ENCODE data around the gene CELF5. TPM values are rescaled to one million over a fixed set of nuclear protein-coding genes. Genes with fewer than 3 reads are reported as not detected.
"Not testable (repeated sequence)": the region's sequence is repeated elsewhere in the genome, so short reads cannot be mapped to it uniquely, and the experiment has no call there.

The CELF5 gene
- total and polyA plus RNA-seq, 9 donors = 0.09 to 1.6 (median 0.69) TPM

- Histone ChIP-seq H3K27me3 (ENCODE audit: control insufficient read depth, insufficient read depth, low read length) (peaks cover 14% of the 10 kb centered on the region), H3K4me1 (ENCODE audit: control insufficient read depth, insufficient read depth, low read length) (no peaks in the 10 kb centered on the region), H3K4me3 (ENCODE audit: low read length) (no peak overlapping the region), H3K27ac (ENCODE audit: low read length) (no peak overlapping the region), H3K36me3 (ENCODE audit: control insufficient read depth, insufficient read depth, low read length) (no peaks in the 10 kb centered on the region), H3K9me3 (replicated peaks; ENCODE audit: control insufficient read depth, low read depth, low read length) (no peaks in the 10 kb centered on the region)
- no peak for DNase-seq
- 64% methylated on average over 5 of the region's 5 CpGs for WGBS (ENCODE audit: insufficient coverage)
These were observed 67.2 kb downstream of the CELF5 start for GRCh38 chr19:3291644-3292043.

DNA sequence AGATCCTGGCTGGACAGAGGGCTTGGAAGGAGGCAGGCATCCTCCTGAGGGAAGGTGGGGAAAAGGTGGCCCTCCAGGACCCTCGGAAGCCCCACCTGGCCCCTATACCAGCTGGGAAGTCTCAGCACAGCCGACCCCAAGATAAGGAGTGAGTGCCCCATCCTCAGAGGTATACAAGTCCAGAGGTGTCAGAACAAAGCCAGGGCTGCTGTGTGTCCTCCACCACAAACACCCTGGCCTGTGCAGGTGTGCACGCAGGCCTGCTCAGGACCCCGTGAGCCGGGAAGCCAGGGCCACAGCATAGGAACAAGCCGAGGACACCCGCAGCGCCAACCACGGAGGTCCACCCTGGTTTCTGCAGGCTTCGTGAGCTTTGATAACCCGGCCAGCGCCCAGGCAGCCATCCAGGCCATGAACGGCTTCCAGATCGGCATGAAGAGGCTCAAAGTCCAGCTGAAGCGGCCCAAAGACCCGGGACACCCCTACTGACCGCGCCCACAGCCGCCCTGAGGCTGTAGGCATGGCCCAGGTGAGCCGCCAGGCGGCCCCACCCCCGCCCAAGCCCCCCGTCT is 68.6 kb downstream of the CELF5 start:
- DNase-seq = no peak
- Histone ChIP-seq H3K4me3 (ENCODE audit: low read length) (no peak overlapping the region), H3K9me3 (replicated peaks; ENCODE audit: control insufficient read depth, low read depth, low read length) (no peaks in the 10 kb centered on the region), H3K4me1 (ENCODE audit: control insufficient read depth, insufficient read depth, low read length) (no peaks in the 10 kb centered on the region), H3K27ac (ENCODE audit: low read length) (no peak overlapping the region), H3K36me3 (ENCODE audit: control insufficient read depth, insufficient read depth, low read length) (no peaks in the 10 kb centered on the region), H3K27me3 (ENCODE audit: control insufficient read depth, insufficient read depth, low read length) (peaks cover 14% of the 10 kb centered on the region)
- WGBS (ENCODE audit: insufficient coverage) = 85% methylated on average over 17 of the region's 23 CpGs

GRCh38 chr19:3293560-3293959 is 69.1 kb downstream of the CELF5 start:
- Histone ChIP-seq H3K27me3 (ENCODE audit: control insufficient read depth, insufficient read depth, low read length) (peaks cover 14% of the 10 kb centered on the region), H3K9me3 (replicated peaks; ENCODE audit: control insufficient read depth, low read depth, low read length) (no peaks in the 10 kb centered on the region), H3K36me3 (ENCODE audit: control insufficient read depth, insufficient read depth, low read length) (no peaks in the 10 kb centered on the region), H3K4me1 (ENCODE audit: control insufficient read depth, insufficient read depth, low read length) (no peaks in the 10 kb centered on the region), H3K27ac (ENCODE audit: low read length) (no peak overlapping the region), H3K4me3 (ENCODE audit: low read length) (no peak overlapping the region)
- WGBS (ENCODE audit: insufficient coverage) = 86% methylated on average over 4 of the region's 9 CpGs
- no peak for DNase-seq

DNA sequence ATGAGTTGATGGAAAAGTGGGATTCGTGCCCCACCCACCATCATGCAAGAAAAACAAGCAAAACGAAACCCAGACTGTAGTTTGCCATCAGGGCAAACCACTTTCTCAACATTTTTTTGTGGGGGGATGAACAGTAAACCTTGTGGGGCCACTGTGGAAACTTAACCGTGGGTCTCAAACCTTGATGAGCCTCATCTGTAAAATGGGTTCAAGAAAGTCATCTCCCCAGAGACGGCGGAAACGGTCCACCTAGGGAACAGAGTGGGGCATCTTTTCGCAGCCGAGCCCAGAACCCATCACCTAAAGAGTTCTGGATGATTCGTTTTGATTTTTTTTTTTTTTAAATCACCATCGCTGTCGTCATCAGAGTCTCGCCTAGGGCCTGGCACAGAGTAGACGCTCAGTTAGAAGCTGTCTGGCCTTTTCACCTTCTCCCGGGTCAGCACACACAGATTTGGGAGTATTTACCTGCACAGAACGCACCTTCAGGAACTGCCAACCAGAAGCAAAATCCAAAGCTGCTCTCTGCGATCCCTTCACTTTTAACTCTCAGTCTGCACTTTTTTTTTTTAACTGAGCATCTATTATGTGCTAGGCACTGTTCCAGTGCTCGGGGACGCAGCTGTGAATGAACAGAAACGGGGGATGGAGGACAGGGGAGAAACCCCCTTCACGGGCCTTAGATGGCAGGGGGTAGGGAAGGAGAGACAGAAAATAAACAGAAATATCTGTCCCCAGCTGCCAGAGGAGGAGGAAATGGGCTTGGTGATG is 69.8 kb downstream of the CELF5 start:
- 80% methylated on average over 17 of the region's 20 CpGs for WGBS (ENCODE audit: insufficient coverage)
- Histone ChIP-seq H3K27ac (ENCODE audit: low read length) (no peak overlapping the region), H3K27me3 (ENCODE audit: control insufficient read depth, insufficient read depth, low read length) (peaks cover 16% of the 10 kb centered on the region), H3K36me3 (ENCODE audit: control insufficient read depth, insufficient read depth, low read length) (no peaks in the 10 kb centered on the region), H3K9me3 (replicated peaks; ENCODE audit: control insufficient read depth, low read depth, low read length) (no peaks in the 10 kb centered on the region), H3K4me1 (ENCODE audit: control insufficient read depth, insufficient read depth, low read length) (no peaks in the 10 kb centered on the region), H3K4me3 (ENCODE audit: low read length) (no peak overlapping the region)
- DNase-seq = no peak

DNA sequence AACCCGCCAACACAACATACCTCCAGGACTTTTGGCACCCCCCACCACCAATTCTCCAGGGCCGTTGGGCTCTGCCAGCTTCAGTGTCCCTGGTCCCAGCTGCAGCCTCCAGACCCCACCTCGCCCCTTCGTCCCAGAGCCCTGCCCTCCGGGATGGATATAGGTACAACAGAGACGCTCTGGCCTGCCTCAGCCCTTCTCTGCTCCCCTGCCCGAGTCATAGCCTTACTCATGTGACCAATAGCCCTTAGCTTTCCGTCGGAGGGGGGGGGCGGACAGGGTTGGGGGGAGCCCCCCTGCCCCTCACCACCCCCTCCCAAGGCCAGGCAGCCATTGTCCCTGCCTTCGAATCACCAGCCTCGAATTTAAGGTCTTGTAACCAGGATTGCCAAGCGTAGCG is 71.1 kb downstream of the CELF5 start:
- Histone ChIP-seq H3K4me1 (ENCODE audit: control insufficient read depth, insufficient read depth, low read length) (no peaks in the 10 kb centered on the region), H3K27me3 (ENCODE audit: control insufficient read depth, insufficient read depth, low read length) (peaks cover 10% of the 10 kb centered on the region), H3K4me3 (ENCODE audit: low read length) (no peak overlapping the region), H3K9me3 (replicated peaks; ENCODE audit: control insufficient read depth, low read depth, low read length) (no peaks in the 10 kb centered on the region), H3K27ac (ENCODE audit: low read length) (no peak overlapping the region), H3K36me3 (ENCODE audit: control insufficient read depth, insufficient read depth, low read length) (no peaks in the 10 kb centered on the region)
- 70% methylated on average over 3 of the region's 14 CpGs for WGBS (ENCODE audit: insufficient coverage)
- DNase-seq = no peak

- no CpG with 5 or more reads among the region's 9 CpGs for WGBS (ENCODE audit: insufficient coverage)
- peaks cover 7% of the 10 kb centered on the region for H3K27me3 ChIP-seq (ENCODE audit: control insufficient read depth, insufficient read depth, low read length)
These were observed 71.6 kb downstream of the CELF5 start for GRCh38 chr19:3296034-3296433.

GRCh38 chr19:3296446-3296845 is 72.0 kb downstream of the CELF5 start:
- Histone ChIP-seq H3K9me3 (replicated peaks; ENCODE audit: control insufficient read depth, low read depth, low read length) (no peaks in the 10 kb centered on the region), H3K4me1 (ENCODE audit: control insufficient read depth, insufficient read depth, low read length) (no peaks in the 10 kb centered on the region), H3K4me3 (ENCODE audit: low read length) (no peak overlapping the region), H3K27me3 (ENCODE audit: control insufficient read depth, insufficient read depth, low read length) (peaks cover 7% of the 10 kb centered on the region), H3K27ac (ENCODE audit: low read length) (no peak overlapping the region), H3K36me3 (ENCODE audit: control insufficient read depth, insufficient read depth, low read length) (no peaks in the 10 kb centered on the region)
- WGBS (ENCODE audit: insufficient coverage) = 90% methylated on average over 9 of the region's 19 CpGs
- DNase-seq = no peak

More at GRCh38 chr19:3296034-3296433, 71.6 kb downstream of the CELF5 start:
- H3K4me3 ChIP-seq (ENCODE audit: low read length) = no peak overlapping the region
- no peaks in the 10 kb centered on the region for H3K36me3 ChIP-seq (ENCODE audit: control insufficient read depth, insufficient read depth, low read length)
- no peak for DNase-seq
- H3K4me1 ChIP-seq (ENCODE audit: control insufficient read depth, insufficient read depth, low read length) = no peaks in the 10 kb centered on the region
- H3K27ac ChIP-seq (ENCODE audit: low read length) = no peak overlapping the region
- H3K9me3 ChIP-seq (replicated peaks; ENCODE audit: control insufficient read depth, low read depth, low read length) = no peaks in the 10 kb centered on the region

DNA sequence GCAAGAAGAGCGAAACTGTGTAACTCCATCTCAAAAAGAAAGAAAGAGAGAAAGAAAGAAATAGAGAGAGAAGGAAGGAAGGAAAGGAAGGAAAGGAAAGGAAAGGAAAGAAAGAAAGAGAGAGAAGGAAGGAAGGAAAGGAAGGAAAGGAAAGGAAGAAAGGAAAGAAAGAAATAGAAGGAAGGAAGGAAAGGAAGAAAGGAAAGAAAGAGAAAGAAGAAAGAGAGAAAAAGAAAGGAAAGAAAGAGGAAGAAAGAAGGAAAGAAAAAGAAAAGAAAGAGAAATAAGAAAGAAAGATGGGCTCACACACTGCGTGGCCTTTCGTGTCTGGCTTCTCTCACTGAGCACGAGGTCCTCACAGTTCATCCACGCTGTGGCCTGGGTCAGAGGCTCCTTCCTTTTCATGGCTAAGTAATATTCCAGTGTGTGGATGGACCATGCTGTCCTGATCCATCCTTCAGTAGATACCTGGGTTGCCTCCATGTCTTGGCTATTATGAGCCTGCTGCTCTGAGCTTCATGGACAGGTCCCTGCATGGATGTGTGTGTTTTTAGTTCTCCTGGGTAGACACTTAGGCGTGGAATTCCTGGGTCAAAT is 74.5 kb downstream of the CELF5 start:
- H3K9me3 ChIP-seq (replicated peaks; ENCODE audit: control insufficient read depth, low read depth, low read length) = peaks cover 6% of the 10 kb centered on the region
- 79% methylated on average over 5 of the region's 6 CpGs for WGBS (ENCODE audit: insufficient coverage)
- H3K4me1 ChIP-seq (ENCODE audit: control insufficient read depth, insufficient read depth, low read length) = no peaks in the 10 kb centered on the region
- no peak overlapping the region for H3K4me3 ChIP-seq (ENCODE audit: low read length)
- no peak overlapping the region for H3K27ac ChIP-seq (ENCODE audit: low read length)
- peaks cover 8% of the 10 kb centered on the region for H3K27me3 ChIP-seq (ENCODE audit: control insufficient read depth, insufficient read depth, low read length)
- no peak for DNase-seq
- no peaks in the 10 kb centered on the region for H3K36me3 ChIP-seq (ENCODE audit: control insufficient read depth, insufficient read depth, low read length)

GRCh38 chr19:3300566-3300965 is 76.1 kb downstream of the CELF5 start:
- H3K4me3 ChIP-seq (ENCODE audit: low read length); H3K9me3 ChIP-seq (replicated peaks; ENCODE audit: control insufficient read depth, low read depth, low read length); H3K27ac ChIP-seq (ENCODE audit: low read length); H3K4me1 ChIP-seq (ENCODE audit: control insufficient read depth, insufficient read depth, low read length); H3K36me3 ChIP-seq (ENCODE audit: control insufficient read depth, insufficient read depth, low read length); DNase-seq; H3K27me3 ChIP-seq (ENCODE audit: control insufficient read depth, insufficient read depth, low read length): not testable (repeated sequence)
- WGBS (ENCODE audit: insufficient coverage) = 78% methylated on average over 6 of the region's 8 CpGs

GRCh38 chr19:3302755-3303154 is 78.3 kb downstream of the CELF5 start:
- 80% methylated on average over 2 of the region's 3 CpGs for WGBS (ENCODE audit: insufficient coverage)
- H3K27me3 ChIP-seq (ENCODE audit: control insufficient read depth, insufficient read depth, low read length) = peaks cover 9% of the 10 kb centered on the region

More at GRCh38 chr19:3302755-3303154, 78.3 kb downstream of the CELF5 start:
- Histone ChIP-seq H3K27ac (ENCODE audit: low read length) (no peak overlapping the region), H3K36me3 (ENCODE audit: control insufficient read depth, insufficient read depth, low read length) (no peaks in the 10 kb centered on the region), H3K9me3 (replicated peaks; ENCODE audit: control insufficient read depth, low read depth, low read length) (peaks cover 6% of the 10 kb centered on the region), H3K4me1 (ENCODE audit: control insufficient read depth, insufficient read depth, low read length) (peaks cover 2% of the 10 kb centered on the region), H3K4me3 (ENCODE audit: low read length) (no peak overlapping the region)
- no peak for DNase-seq

All from muscle of leg (tissue), 11 donors.